Rectal smooth muscle tissue (tissue), 1 donor: ENCODE measurements around the gene IFNLR1.
A peak's percentile ranks its signal among the peaks of the same experiment; 100 is the strongest.

ENCODE experiments used
- H3K27ac ChIP-seq: one replicate; pipeline ENCODE4 v1.7.0; 2013; ENCODE audit warnings: low read depth, low read length, inconsistent platforms
- H3K27me3 ChIP-seq: one replicate; pipeline ENCODE4 v1.7.0; 2013; ENCODE audit warnings: low read length; ENCODE audit not compliant: control insufficient read depth, insufficient read depth
- H3K36me3 ChIP-seq: one replicate; pipeline ENCODE4 v1.7.0; 2013; ENCODE audit warnings: low read length; ENCODE audit not compliant: control insufficient read depth, insufficient read depth
- H3K4me1 ChIP-seq: one replicate; pipeline ENCODE4 v1.7.0; 2013; ENCODE audit warnings: low read length; ENCODE audit not compliant: control insufficient read depth, insufficient read depth
- H3K4me3 ChIP-seq: one replicate; pipeline ENCODE4 v1.7.0; 2013; ENCODE audit warnings: low read length
- H3K9ac ChIP-seq: one replicate; pipeline ENCODE4 v1.7.0; 2013; ENCODE audit warnings: low read length

IFNLR1 gene

DNA sequence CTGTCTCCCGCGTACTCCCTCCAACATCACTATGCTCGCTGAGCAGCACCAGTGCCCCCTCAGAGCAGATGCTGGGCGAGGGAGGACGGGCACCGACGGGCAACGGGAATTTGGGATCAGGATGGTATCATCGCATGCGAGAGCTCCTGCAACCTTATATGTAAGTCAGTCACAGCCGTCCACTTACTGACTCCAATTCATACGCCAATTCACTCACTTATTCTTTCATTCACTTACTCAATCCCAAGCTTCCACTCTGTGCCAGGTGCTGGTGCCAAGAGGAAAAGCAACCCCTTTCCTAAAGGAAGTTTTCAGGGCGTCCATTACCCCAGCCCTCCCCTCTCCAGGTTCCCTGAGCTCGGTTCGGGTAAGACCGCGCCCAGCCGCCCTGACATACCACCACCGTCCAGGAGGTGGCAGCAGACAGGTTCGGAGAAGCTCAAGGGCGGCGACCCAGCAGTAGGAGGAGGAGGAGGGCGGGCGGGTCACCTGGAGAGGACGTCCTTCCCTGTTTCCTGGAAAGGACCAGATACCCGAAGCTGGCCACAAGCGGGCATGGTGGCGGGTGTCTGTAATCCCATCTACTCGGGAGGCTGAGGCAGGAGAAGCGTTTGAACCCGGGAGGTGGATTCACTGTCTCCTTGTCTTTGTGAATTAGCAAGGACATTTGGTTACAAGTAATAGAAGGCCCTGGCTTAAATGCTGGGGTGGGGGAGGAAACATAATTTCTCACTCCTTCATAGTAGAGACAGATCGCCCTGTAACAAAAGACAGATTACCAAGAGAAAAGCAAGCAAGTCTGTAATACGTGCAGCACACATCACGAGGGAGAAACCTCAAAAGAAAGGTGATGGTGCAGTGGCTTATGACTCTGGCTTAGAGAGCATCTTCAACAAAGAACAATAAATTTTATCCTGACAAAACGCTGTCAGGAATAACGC lies 36.6 kb downstream of the IFNLR1 start:
- peak overlapping the region; percentile 42 for H3K4me3 ChIP-seq
- H3K27ac ChIP-seq, result no peak overlapping the region
- H3K4me1 ChIP-seq, result no peaks in the 10 kb centered on the region
- H3K9ac ChIP-seq, result no peak overlapping the region
- H3K27me3 ChIP-seq, result peaks cover 3% of the 10 kb centered on the region
- H3K36me3 ChIP-seq, result no peaks in the 10 kb centered on the region

GRCh38 chr1:24149866-24150233 lies 37.2 kb downstream of the IFNLR1 start:
- Histone ChIP-seq H3K9ac (no peak overlapping the region), H3K27me3 (peaks cover 3% of the 10 kb centered on the region), H3K36me3 (no peaks in the 10 kb centered on the region), H3K27ac (no peak overlapping the region), H3K4me1 (no peaks in the 10 kb centered on the region), H3K4me3 (no peak overlapping the region)

DNA sequence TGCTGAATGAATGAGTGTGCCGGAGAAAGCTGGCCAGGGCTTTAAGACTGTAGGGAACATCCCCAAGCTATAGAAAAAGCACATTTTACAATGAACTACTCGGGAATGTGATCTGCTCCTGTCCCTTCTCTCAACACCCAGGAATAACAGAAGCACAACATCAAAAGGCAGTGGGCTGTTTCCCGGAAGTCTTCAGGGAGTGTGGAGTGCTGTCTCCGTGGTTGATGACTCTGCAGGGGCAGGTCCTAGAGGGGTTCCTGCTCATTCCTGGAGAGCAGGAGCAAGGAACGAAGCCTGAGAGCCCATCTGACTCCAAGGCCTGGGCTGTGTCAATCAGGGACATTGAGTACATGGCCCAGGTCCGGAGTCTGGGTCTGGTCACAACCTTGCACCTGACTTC lies 39.3 kb downstream of the IFNLR1 start:
- no peak overlapping the region for H3K27ac ChIP-seq
- no peak overlapping the region for H3K4me3 ChIP-seq
- peaks cover 3% of the 10 kb centered on the region for H3K27me3 ChIP-seq
- H3K36me3 ChIP-seq, result no peaks in the 10 kb centered on the region
- no peaks in the 10 kb centered on the region for H3K4me1 ChIP-seq
- H3K9ac ChIP-seq, result no peak overlapping the region

DNA sequence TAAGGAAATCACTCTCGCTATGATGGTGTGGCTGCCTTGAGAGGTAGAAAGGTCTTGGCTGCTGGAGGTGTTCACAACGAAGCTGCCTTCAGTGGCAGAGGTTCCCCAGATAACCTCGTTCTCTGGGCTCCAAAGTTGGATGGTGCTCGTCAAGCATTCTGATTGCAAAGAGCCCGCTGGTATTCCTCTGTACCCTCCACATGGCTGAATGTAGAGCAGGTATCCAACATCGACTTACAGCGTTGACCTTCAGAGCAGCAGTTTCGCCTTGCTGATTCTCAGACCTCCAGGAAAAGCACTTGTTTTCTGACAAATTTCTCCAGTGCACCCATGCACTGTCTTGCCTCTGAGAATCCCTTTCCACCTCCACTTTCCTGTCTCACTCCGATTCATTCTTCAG lies 39.9 kb downstream of the IFNLR1 start:
- H3K27ac ChIP-seq, result no peak overlapping the region
- H3K9ac ChIP-seq, result no peak overlapping the region
- H3K4me3 ChIP-seq, result no peak overlapping the region
- no peaks in the 10 kb centered on the region for H3K36me3 ChIP-seq
- peaks cover 3% of the 10 kb centered on the region for H3K27me3 ChIP-seq
- H3K4me1 ChIP-seq, result no peaks in the 10 kb centered on the region

GRCh38 chr1:24142546-24143534 lies 44.2 kb downstream of the IFNLR1 start, which contains the start of gene IL22RA1:
TSS of gene IL22RA1 (minus strand) at chr1:24143140. CDS start at chr1:24143082, 58 bp downstream.
- H3K27ac ChIP-seq, result no peak within 1 kb of the TSS
- H3K4me3 ChIP-seq, result peak within 1 kb of the TSS; percentile 69
- H3K9ac ChIP-seq, result no peak within 1 kb of the TSS
- H3K27me3 ChIP-seq, result no peaks in the 10 kb centered on the region
- no peaks in the 10 kb centered on the region for H3K36me3 ChIP-seq
- H3K4me1 ChIP-seq, result no peaks in the 10 kb centered on the region

DNA sequence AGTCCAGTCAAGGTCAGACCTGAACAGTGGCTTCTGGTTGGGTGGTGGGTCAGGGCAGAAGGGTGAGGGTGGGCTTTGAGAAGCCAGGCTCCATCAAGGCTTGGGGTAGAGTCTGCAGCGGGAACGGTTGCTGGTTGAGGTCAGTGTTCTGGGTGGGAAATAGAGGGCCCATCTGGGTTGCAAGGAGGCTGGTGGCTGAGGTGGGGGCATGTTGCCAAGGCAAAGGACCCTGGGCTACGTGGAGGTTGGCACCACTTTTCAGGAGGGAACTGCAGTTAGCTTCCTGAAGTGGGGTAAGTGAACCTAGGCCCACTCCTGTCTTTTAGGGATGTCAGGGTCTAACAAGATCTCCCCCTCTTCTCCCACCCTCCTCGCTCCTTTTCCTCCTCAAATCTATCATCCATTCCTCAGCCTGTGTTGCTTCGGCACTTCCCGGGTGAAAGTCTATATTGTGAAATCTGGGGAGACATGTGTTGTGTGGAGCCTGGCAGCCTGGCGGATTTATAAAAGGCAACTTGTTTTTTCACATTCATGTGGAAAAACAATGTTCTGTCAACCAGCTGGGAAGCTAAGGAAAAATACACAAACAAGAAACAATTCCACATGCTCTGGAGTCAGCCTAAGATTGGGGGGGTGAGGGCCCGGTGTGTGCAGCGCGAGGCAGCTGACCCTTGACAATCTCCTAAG lies 45.6 kb downstream of the IFNLR1 start:
- no peaks in the 10 kb centered on the region for H3K4me1 ChIP-seq
- no peaks in the 10 kb centered on the region for H3K36me3 ChIP-seq
- H3K27me3 ChIP-seq, result no peaks in the 10 kb centered on the region
- H3K27ac ChIP-seq, result no peak overlapping the region
- H3K9ac ChIP-seq, result no peak overlapping the region
- no peak overlapping the region for H3K4me3 ChIP-seq

GRCh38 chr1:24140741-24141181 lies 46.3 kb downstream of the IFNLR1 start:
- Histone ChIP-seq H3K9ac (no peak overlapping the region), H3K4me1 (no peaks in the 10 kb centered on the region), H3K27me3 (no peaks in the 10 kb centered on the region), H3K4me3 (no peak overlapping the region), H3K27ac (no peak overlapping the region), H3K36me3 (no peaks in the 10 kb centered on the region)

- no peaks in the 10 kb centered on the region for H3K36me3 ChIP-seq
- H3K4me1 ChIP-seq, result no peaks in the 10 kb centered on the region
- no peak overlapping the region for H3K27ac ChIP-seq
- H3K9ac ChIP-seq, result no peak overlapping the region
- no peak overlapping the region for H3K4me3 ChIP-seq
- H3K27me3 ChIP-seq, result no peaks in the 10 kb centered on the region
These were observed 47.2 kb downstream of the IFNLR1 start for GRCh38 chr1:24139841-24140425.

DNA sequence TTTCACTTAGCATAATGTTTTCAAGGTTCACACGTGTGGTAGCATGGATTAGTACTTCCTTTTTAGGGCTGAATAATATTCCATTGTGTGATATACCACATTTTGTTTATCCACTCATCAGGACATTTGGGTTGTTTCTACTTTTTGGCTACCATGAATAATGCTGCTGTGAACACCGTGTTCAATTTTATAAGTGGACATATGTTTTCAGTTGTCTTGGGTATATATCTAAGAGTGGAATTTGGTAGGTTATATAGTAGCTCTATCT lies 47.9 kb downstream of the IFNLR1 start:
- H3K4me1 ChIP-seq, result no peaks in the 10 kb centered on the region
- H3K4me3 ChIP-seq, result no peak overlapping the region
- no peaks in the 10 kb centered on the region for H3K36me3 ChIP-seq
- no peak overlapping the region for H3K9ac ChIP-seq
- H3K27me3 ChIP-seq, result no peaks in the 10 kb centered on the region
- H3K27ac ChIP-seq, result no peak overlapping the region

DNA sequence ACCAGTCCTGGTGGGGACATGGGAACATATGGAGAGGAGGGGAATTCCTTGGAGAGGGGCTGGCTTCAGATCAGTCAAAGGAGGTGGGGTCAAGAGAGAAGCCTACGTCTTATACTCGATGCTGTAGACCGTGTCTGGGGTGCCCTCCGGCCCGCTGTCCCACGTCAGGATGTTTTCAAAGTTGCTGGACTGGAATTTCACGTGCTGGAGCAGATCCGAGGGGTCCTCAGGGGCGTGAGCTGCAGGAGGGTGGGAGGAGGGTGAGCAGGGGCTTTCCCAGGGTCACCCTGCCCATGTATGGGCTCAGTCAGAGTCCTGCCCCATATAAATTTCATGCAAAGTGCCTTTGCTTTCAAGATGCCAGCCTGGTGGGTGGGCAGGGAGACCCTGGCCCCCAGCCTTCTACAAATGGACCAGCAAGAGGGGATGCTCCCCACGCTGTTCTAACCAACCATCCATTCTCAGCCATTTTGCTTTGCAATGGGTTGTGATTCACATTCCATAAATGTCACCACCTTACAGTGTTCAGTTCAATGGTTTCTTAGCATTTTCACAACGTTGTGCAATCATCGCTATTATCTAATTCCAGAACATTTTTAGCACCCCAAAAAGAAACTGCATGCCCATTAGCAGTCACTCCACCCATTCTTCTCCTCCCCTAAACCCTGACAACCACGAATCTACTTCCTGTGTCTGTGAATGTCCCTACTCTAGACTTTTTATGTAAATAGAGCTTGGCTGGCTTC lies 48.4 kb downstream of the IFNLR1 start:
- Histone ChIP-seq H3K27ac (no peak overlapping the region), H3K36me3 (no peaks in the 10 kb centered on the region), H3K4me1 (no peaks in the 10 kb centered on the region), H3K4me3 (no peak overlapping the region), H3K9ac (no peak overlapping the region), H3K27me3 (no peaks in the 10 kb centered on the region)

- Histone ChIP-seq H3K27ac (no peak overlapping the region), H3K4me1 (no peaks in the 10 kb centered on the region), H3K27me3 (no peaks in the 10 kb centered on the region), H3K4me3 (no peak overlapping the region), H3K36me3 (no peaks in the 10 kb centered on the region), H3K9ac (no peak overlapping the region)
These were observed 50.0 kb downstream of the IFNLR1 start for GRCh38 chr1:24136956-24137539.
